K562 (cell line): ENCODE data around the gene NR4A2. TPM values are rescaled to one million over a fixed set of nuclear protein-coding genes. Genes with fewer than 3 reads are reported as not detected.

Experiments used
- E2F4 ChIP-seq: sonication (generic); formaldehyde crosslinking; IDR thresholded peaks from 2 replicates; pipeline ENCODE4 v1.8.0; 2022; ENCODE audit warnings: mild to moderate bottlenecking, low read depth, missing genetic modification reagents
- POU5F1 ChIP-seq: fragments of 150-350 bp; IDR thresholded peaks from 2 replicates; pipeline ENCODE4 v1.6.1; 2014; ENCODE audit warnings: borderline replicate concordance, low read length, low read depth, mild to moderate bottlenecking; ENCODE audit not compliant: partially characterized antibody
- ZBED1 ChIP-seq: IDR thresholded peaks from 2 replicates; pipeline ENCODE4 v1.6.1; 2014
- ZBTB2 ChIP-seq: fragments of 450-650 bp; IDR thresholded peaks from 2 replicates; pipeline ENCODE4 v1.6.1; 2016; ENCODE audit warnings: antibody characterized with exemption
- ZNF121 ChIP-seq: sonication (generic); formaldehyde crosslinking; conservative IDR thresholded peaks from 2 replicates; pipeline ENCODE4 v1.8.0; 2022; ENCODE audit warnings: missing genetic modification reagents
- ZNF518B ChIP-seq: fragments of 250-450 bp; sonication (Bioruptor Pico); IDR thresholded peaks from 2 replicates; pipeline ENCODE4 v1.5.0; 2021; ENCODE audit warnings: mild to moderate bottlenecking, moderate library complexity
- ZNF592 ChIP-seq: fragments of 450-650 bp; IDR thresholded peaks from 2 replicates; pipeline ENCODE4 v1.6.1; 2017; ENCODE audit warnings: antibody characterized with exemption, mild to moderate bottlenecking
- polyA plus RNA-seq, 8 experiments: library from polyadenylated mRNA; depleted of rRNA in 4 of 8; stranded (reverse) in 5 of 8; unstranded in 3 of 8; fragments of >200 nt; fragmentation: Nextera tagmentation in 2 of 8; fragmentation: Illumina TruSeq in 1 of 8; extraction: Ambion mirVana in 2 of 8; extraction: Trizol in 1 of 8; gene quantifications; 2 replicates each; pipeline versions ENCODE4 v1.2.1 to v1.2.3, GENCODE V29; 2011 to 2014; ENCODE audit warnings: inconsistent platforms in 1 of 8, missing spikeins in 1 of 8
- total RNA-seq, 7 experiments: library from RNA; depleted of rRNA in 6 of 7; stranded (reverse); fragments of >200 nt in 6 of 7; fragmentation: Illumina TruSeq in 2 of 7; extraction: Trizol in 2 of 7; gene quantifications; 2 replicates each; pipeline versions ENCODE4 v1.2.1 to v1.2.3, GENCODE V29; 2011 to 2021; ENCODE audit warnings: low replicate concordance in 1 of 7

NR4A2 gene
- total and polyA plus RNA-seq, 9 of the 15 experiments (the other 6 are each of a cell fraction or from before 2014, with no cell fraction given) = 0.94 to 5.1 (median 1.3) TPM

GRCh38 chr2:156332534-156333273, at the start of gene NR4A2 (continued):
- TF ChIP-seq ZNF592 = 0 out of 2 replicates have a peak, but pooled peaks have one; percentile 19
- no peak for TF ChIP-seq ZBED1
- no peak; the same call in 1 of the 2 replicates for TF ChIP-seq E2F4 (CRISPR knock-in tag)
- TF ChIP-seq POU5F1 = no peak
- no peak for TF ChIP-seq ZNF518B (CRISPR knock-in tag)
- no peak for TF ChIP-seq ZNF121 (CRISPR knock-in tag)
- peak; percentile 72; the same call in 1 of the 2 replicates for TF ChIP-seq ZBTB2
